Stimulated activated CD8-positive, alpha-beta memory T cell treated with anti-CD3 and anti-CD28 coated beads, Interleukin-15, amount 100 ng/mL, for 4 hours (primary cell): Measurements from ENCODE around the gene SLC25A17.

ENCODE experiments used
- DNase-seq, 2 donors: peaks; one replicate each; pipeline ENCODE4 v3.0.0-alpha.2; 2020; ENCODE audit warnings: low read depth in 2 of 2

SLC25A17 gene

DNA sequence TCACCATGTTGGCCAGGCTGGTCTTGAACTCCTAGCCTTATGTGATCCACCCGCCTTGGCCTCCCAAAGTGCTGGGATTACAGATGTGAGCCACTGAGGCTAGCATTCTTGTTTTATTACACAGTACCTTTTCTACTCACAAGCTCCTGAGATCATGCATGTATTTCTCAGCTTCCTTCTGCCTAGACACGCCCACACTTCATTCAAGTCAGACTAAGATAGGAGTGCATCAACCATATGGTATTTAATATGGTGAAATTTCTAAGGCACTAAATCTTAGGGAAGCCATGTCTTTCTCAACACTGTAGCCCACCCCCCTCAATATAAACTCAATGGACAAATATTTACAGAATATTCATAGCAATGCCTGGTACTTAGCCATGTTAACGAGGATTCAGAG lies 62.1 kb downstream of the SLC25A17 start:
- no peak for DNase-seq

DNA sequence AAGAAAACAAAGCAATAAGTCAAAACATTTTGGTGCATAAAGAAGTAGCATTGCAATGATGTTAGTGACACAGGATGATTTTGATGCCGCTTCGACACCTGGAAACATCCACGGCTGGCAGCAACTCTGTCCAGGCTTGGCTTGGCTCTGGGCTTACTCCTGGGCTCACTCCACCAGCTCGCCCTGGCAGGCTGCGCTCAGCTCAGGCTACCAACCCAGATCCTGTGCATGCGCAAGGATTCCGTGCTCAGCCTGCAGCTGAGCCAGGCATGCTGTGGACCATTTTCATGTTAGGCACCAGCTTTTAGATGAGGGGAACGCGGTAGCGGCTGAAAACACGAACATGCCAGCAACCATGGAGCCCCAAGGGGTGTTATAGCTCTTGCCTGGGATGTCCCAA lies 66.0 kb downstream of the SLC25A17 start:
- no peak for DNase-seq

DNA sequence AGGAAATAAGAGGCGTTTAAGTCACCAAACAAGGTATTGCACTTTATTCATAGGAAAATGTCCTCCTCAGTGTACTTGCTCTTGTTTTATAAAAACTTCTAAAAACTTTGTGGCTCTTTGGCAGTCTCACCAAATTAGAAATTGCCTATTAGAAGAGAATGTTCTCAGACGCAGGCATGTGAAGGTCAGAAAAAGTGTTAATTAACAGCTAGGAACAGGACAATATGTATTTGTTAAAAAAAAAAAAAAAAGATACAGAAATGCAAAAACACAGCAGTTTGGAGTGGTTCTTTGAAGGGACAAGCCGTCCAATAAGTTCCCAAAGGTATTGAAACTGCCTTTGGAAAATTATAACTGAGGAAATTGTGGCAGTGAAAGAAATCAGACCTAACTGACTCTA lies 67.9 kb downstream of the SLC25A17 start:
- no peak for DNase-seq

GRCh38 chr22:40749829-40750228 lies 69.3 kb downstream of the SLC25A17 start:
- DNase-seq, result no peak

GRCh38 chr22:40748388-40749355 lies 70.5 kb downstream of the SLC25A17 start:
- DNase-seq, result no peak

GRCh38 chr22:40747361-40747760 lies 71.8 kb downstream of the SLC25A17 start:
- no peak for DNase-seq

DNA sequence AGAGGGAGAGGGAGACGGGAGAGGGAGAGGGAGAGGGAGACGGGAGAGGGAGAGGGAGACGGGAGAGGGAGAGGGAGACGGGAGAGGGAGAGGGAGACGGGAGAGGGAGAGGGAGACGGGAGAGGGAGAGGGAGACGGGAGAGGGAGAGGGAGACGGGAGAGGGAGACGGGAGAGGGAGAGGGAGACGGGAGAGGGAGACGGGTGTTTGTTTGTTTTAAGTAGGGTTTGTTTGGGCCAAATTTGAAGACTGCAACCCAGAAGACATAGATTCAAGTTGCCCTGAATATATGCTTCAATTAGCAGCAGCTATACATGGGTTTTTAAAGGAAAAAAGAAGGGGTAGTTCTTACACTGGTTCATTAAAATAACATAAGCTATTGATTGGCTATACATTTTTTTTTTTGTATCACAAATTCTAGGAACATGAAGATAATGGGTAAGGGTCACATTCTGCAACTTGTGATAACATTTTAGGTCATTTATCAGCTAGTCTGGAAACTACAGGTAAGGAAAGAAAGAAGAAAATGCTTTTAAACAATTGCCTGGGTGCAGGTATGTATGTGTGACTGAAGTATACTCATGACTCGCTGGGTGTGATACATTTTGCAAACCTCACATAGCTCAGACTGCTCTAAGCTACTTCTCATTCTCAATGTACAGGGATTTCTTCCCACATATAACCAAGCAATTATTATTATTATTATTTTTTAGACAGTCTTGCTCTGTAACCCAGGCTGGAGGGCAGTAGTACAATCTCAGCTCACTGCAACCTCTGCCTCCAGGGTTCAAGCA lies 72.5 kb downstream of the SLC25A17 start:
- no peak for DNase-seq

- DNase-seq, result no peak
Observed at GRCh38 chr22:40743768-40744167, 75.4 kb downstream of the SLC25A17 start.

GRCh38 chr22:40741116-40741515 lies 78.0 kb downstream of the SLC25A17 start:
- no peak for DNase-seq

GRCh38 chr22:40739721-40740120 lies 79.4 kb downstream of the SLC25A17 start:
- DNase-seq, result no peak

GRCh38 chr22:40733919-40734318 lies 85.2 kb downstream of the SLC25A17 start:
- no peak for DNase-seq

GRCh38 chr22:40732999-40733292 lies 86.2 kb downstream of the SLC25A17 start:
- DNase-seq, result no peak

DNA sequence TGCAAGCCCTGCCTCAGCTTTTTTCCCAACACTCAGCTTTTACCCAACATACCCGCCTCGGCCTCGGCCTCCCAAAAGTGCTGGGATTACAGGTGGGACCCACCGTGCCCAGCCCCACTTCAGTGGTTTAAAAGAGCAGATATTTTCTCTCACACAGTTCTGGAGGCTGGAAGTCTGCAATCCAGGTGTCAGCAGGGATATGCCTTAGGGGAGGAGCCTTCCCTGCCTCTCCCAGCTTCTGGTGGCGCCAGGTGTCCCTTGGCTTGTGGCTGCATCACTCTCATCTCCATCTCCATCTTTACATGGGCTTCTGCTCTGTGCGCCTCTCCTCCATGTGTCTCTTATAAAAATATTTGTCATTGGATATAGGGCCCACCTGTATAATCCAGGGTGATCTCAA lies 89.9 kb downstream of the SLC25A17 start:
- no peak for DNase-seq

DNA sequence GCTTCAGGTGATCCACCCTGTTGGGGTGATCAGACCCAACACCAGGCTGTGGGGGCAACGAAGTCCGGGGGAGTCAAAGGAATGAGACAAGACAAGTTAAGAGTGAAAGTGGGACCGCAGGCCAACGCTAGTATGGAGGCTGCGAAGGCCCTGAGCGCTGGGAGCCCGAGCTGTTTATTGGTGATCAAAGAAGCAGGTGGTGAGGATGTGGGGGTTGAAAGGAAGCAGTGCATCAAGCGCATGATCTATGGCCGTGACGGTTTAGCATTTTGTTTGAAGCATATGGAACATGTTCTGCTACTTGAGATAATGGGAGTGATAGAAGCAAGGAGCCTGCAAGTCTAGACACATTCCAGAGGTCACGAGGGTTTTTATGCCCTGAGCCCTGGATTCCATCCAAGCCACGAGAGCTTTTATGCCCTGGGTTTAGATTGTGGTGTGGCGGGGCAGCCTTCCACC lies 90.4 kb downstream of the SLC25A17 start:
- DNase-seq, result peak in 1 of 2 donors; percentile 36

DNA sequence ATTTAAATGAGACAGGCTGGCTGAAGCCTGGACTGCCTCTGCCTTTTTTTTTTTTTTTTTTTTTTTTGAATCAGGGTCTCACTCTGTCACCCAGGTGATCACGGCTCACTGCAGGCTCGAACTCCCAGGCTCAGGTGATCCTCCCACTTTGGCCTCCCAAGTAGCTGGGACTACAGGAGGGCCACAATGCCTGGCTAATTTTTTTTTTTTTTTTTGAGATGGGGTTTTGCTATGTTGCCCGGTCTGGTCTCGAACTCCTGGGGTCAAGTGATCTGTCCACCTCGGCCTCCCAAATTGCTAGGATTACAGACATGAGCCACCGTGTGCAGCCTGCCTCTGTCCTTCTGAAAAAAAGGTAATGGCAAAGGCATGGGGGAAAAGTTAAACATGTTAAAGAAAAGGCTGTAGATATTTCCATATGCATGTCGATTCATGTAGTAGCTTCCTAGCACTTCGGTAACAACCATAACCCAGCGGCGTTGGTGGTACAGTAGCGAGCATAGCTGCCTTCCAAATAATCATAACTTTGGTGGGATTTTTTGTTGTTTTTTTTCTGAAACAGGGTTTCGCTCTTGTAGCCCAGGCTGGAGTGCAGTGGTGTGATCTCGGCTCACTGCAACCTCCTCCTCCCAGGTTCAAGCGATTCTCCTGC lies 91.1 kb downstream of the SLC25A17 start:
- no peak for DNase-seq

- no peak for DNase-seq
Observed at GRCh38 chr22:40727070-40727963, 91.8 kb downstream of the SLC25A17 start.

- DNase-seq, result no peak
Observed at GRCh38 chr22:40726514-40726913, 92.6 kb downstream of the SLC25A17 start.

GRCh38 chr22:40723396-40723933 lies 95.7 kb downstream of the SLC25A17 start:
- no peak for DNase-seq

DNA sequence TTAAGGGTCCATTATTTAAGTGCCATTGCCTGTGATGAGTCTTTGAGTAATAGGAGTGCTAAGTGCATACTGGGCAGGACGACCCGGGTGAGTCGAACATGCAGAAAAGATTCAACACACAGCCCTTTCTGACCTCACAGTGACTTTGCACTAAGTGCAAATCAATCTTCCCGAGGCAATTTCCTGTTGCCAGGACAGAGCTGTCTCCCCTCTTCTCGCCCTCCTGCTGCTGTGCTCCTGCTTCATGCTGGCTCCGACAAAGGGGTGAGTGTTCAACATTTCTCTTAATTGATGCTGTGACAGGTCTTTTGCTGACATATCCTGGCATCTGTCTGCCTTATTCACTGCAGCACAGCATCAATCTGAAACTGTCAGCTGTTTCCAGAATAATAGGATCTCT lies 97.9 kb downstream of the SLC25A17 start:
- no peak for DNase-seq

- no peak for DNase-seq
Observed at GRCh38 chr22:40720538-40721256, 98.4 kb downstream of the SLC25A17 start.
